Adrenal gland (tissue), 5 donors: ENCODE measurements around the gene KCTD10.

ENCODE experiments used
- CTCF ChIP-seq, 6 experiments: fragments of 450-650 bp in 4 of 6; fragments of 200-600 bp in 2 of 6; sonication (generic) in 1 of 6; IDR thresholded peaks; 1 replicate in 5 of 6; 2 replicates in 1 of 6; pipeline versions ENCODE4 v1.5.1 to v1.8.0; 2016 to 2021; ENCODE audit warnings: antibody characterized with exemption in 6 of 6, mild to moderate bottlenecking in 2 of 6, moderate library complexity in 1 of 6
- POLR2A ChIP-seq, 2 donors: fragments of 450-650 bp; IDR thresholded peaks; one replicate each; pipeline ENCODE4 v1.6.1; 2017; ENCODE audit warnings: antibody characterized with exemption in 2 of 2, mild to moderate bottlenecking in 2 of 2, moderate library complexity in 1 of 2
- donor health status: DM: no; HTN: no; CAD: no.

- no peak for TF ChIP-seq CTCF (IDR thresholded peaks at IDR 0.05)
- TF ChIP-seq POLR2A (IDR thresholded peaks at IDR 0.05) = no peak
Observed at GRCh38 chr12:109482491-109482890, 5.4 kb upstream of the KCTD10 start.
